ENCODE results near the gene FAM210B. TPM values are rescaled to one million over a fixed set of nuclear protein-coding genes. Genes with fewer than 3 reads are reported as not detected.
"Not testable (repeated sequence)": the region's sequence is repeated elsewhere in the genome, so short reads cannot be mapped to it uniquely, and the experiment has no call there.

FAM210B gene
- total and polyA plus RNA-seq, 12 donors, result 74.9 to 207 (median 128) TPM

- Histone ChIP-seq H3K4me1 (replicated peaks in 1 of 2) (peaks cover 11 to 27% of the 10 kb centered on the region in 2 donors), H3K36me3 (replicated peaks in 1 of 2) (no peaks in the 10 kb centered on the region), H3K27me3 (no peaks in the 10 kb centered on the region), H3K9me3 (replicated peaks in 1 of 3) (no peaks in the 10 kb centered on the region), H3K27ac (no peak overlapping the region), H3K4me3 (no peak overlapping the region)
- intact Hi-C loops (cut with DNase I), result loop anchor here (5.0 to 10.0 kb wide), 2 partner anchors 75 to 77 kb away; partner anchors contain the start of gene RTF2 (in 2 of the 2)
- no peak for TF ChIP-seq POLR2A (IDR thresholded peaks at IDR 0.05)
- TF ChIP-seq CTCF (IDR thresholded peaks at IDR 0.05), result no peak
- DNase-seq, result no peak
- WGBS, 4 donors, result 93 to 98% (median 95%) methylated on average over 4 of the region's 4 CpGs
These were observed 31.0 kb downstream of the FAM210B start for GRCh38 chr20:56389807-56390206.

- not testable (repeated sequence) for H3K9me3 ChIP-seq (replicated peaks in 1 of 3); H3K27me3 ChIP-seq; H3K4me3 ChIP-seq; H3K36me3 ChIP-seq (replicated peaks in 1 of 2); DNase-seq; H3K27ac ChIP-seq
- peaks cover 11 to 29% of the 10 kb centered on the region in 2 donors for H3K4me1 ChIP-seq (replicated peaks in 1 of 2)
- WGBS, 4 donors, result 92 to 98% (median 97%) methylated on average over 9 of the region's 9 CpGs
- intact Hi-C loops (cut with DNase I), result loop anchor here (5.0 to 10.0 kb wide), 2 partner anchors 74 to 77 kb away; partner anchors contain the start of gene RTF2 (in 2 of the 2)
These were observed 31.6 kb downstream of the FAM210B start for GRCh38 chr20:56390396-56390795.

- intact Hi-C loops (cut with DNase I), result loop anchor here (5.0 to 10.0 kb wide), 2 partner anchors 74 to 76 kb away; partner anchors contain the start of gene RTF2 (in 2 of the 2)
- no peaks in the 10 kb centered on the region for H3K27me3 ChIP-seq
- no peak for DNase-seq
- WGBS, 4 donors, result 22 to 32% (median 28%) methylated on average over 10 of the region's 10 CpGs
- TF ChIP-seq POLR2A (IDR thresholded peaks at IDR 0.05) (no peak), CTCF (IDR thresholded peaks at IDR 0.05) (no peak)
- peak overlapping the region in 1 of 4 donors; percentile 65 for H3K4me3 ChIP-seq
- peaks cover 11 to 29% of the 10 kb centered on the region in 2 donors for H3K4me1 ChIP-seq (replicated peaks in 1 of 2)
- H3K9me3 ChIP-seq (replicated peaks in 1 of 3), result no peaks in the 10 kb centered on the region
- no peak overlapping the region for H3K27ac ChIP-seq
- peaks cover 0 to 9% of the 10 kb centered on the region in 2 donors for H3K36me3 ChIP-seq (replicated peaks in 1 of 2)
These were observed 32.3 kb downstream of the FAM210B start for GRCh38 chr20:56391037-56391436.

GRCh38 chr20:56391596-56392131, 32.9 kb downstream of the FAM210B start:
- H3K4me1 ChIP-seq (replicated peaks in 1 of 2), result peaks cover 11 to 29% of the 10 kb centered on the region in 2 donors
- no peaks in the 10 kb centered on the region for H3K27me3 ChIP-seq
- H3K36me3 ChIP-seq (replicated peaks in 1 of 2), result peaks cover 0 to 15% of the 10 kb centered on the region in 2 donors
- TF ChIP-seq POLR2A (IDR thresholded peaks at IDR 0.05) (no peak), CTCF (IDR thresholded peaks at IDR 0.05) (no peak)
- DNase-seq, result peak in 1 of 7 donors; percentile 10
- H3K27ac ChIP-seq, result peak overlapping the region in 4 of 5 donors; percentile 66 to 94 (median 78)
- WGBS, 4 donors, result 0 to 2% (median 1%) methylated on average over 16 to 29 of the region's 29 CpGs
- intact Hi-C loops (cut with DNase I), result loop anchor here (5.0 to 10.0 kb wide), 2 partner anchors 73 to 76 kb away; partner anchors contain the start of gene RTF2 (in 2 of the 2)
- H3K9me3 ChIP-seq (replicated peaks in 1 of 3), result no peaks in the 10 kb centered on the region
- H3K4me3 ChIP-seq, result peak overlapping the region in 3 of 4 donors; percentile 62 to 83 (median 65)
